ENCODE data around the gene ZNF488.

DNA sequence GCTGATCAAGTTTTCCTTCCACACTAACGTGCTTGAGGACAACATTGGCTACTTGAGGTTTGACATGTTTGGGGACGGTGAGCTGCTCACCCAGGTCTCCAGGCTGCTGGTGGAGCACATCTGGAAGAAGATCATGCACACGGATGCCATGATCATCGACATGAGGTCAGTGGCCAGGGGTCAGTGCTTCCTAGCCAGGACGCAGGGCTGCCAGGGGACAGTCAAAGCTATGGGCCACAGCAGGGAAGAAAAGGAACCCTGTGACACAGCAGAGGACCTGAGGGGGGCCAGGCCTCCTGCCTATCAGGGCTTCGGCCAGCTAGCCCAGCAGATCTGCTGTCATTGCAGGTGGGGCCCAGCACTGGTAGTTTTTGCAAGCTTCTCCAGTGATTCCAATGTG, 30.7 kb downstream of the ZNF488 start:
- no peak for TF ChIP-seq CTCF (IDR thresholded peaks at IDR 0.05; ENCODE audit: low read length)
- no peak for TF ChIP-seq EZH2 (IDR thresholded peaks at IDR 0.05; ENCODE audit: borderline replicate concordance, low read length)
